ENCODE data around the gene ATG4A. TPM values are rescaled to one million over a fixed set of nuclear protein-coding genes. Genes with fewer than 3 reads are reported as not detected.

Gene ATG4A
- total RNA-seq, 1 donor from 2014 or later, result 17.4 TPM

Other genes with a start within 250 kb of the ATG4A start
- not detected for gene TEX13B, start 109.4 kb upstream of the ATG4A start, total RNA-seq
- gene VSIG1, start 46.7 kb upstream of the ATG4A start, total RNA-seq, result 1.6 TPM
- 39.2 TPM for gene PSMD10, start 236 bp upstream of the ATG4A start, total RNA-seq